IMR-90 (cell line): ENCODE results near the gene GAPVD1.

Experiments used
- CEBPB ChIP-seq: IDR thresholded peaks from 2 replicates; pipeline ENCODE4 v1.6.1; 2012; ENCODE audit warnings: low read depth, low read length, improper control_type of control experiment
- CTCF ChIP-seq: conservative IDR thresholded peaks from 2 replicates; pipeline ENCODE4 v1.5.1; 2012; ENCODE audit warnings: mild to moderate bottlenecking, low read depth, low read length, improper control_type of control experiment
- ELK1 ChIP-seq: fragments of 150-350 bp; IDR thresholded peaks from 2 replicates; pipeline ENCODE4 v1.6.1; 2016; ENCODE audit warnings: low read depth, mild to moderate bottlenecking, low read length, moderate library complexity, borderline replicate concordance
- MAFK ChIP-seq: IDR thresholded peaks from 2 replicates; pipeline ENCODE4 v1.6.1; 2012; ENCODE audit warnings: low read depth, low read length, improper control_type of control experiment
- MXI1 ChIP-seq: IDR thresholded peaks from 2 replicates; pipeline ENCODE4 v1.6.1; 2012; ENCODE audit warnings: low read depth, mild to moderate bottlenecking, low read length, moderate library complexity, borderline replicate concordance
- NFE2L2 ChIP-seq: fragments of 150-350 bp; IDR thresholded peaks from 2 replicates; pipeline ENCODE4 v1.6.1; 2016; ENCODE audit warnings: low read depth, mild to moderate bottlenecking, low read length
- POLR2A ChIP-seq: IDR thresholded peaks from 2 replicates; pipeline ENCODE4 v1.6.1; 2012; ENCODE audit warnings: mild to moderate bottlenecking, low read depth, low read length
- RAD21 ChIP-seq: IDR thresholded peaks from 2 replicates; pipeline ENCODE4 v1.6.1; 2012; ENCODE audit warnings: low read length, improper control_type of control experiment
- RCOR1 ChIP-seq: IDR thresholded peaks from 2 replicates; pipeline ENCODE4 v1.6.1; 2012; ENCODE audit warnings: mild to moderate bottlenecking, low read length, improper control_type of control experiment; ENCODE audit not compliant: insufficient replicate concordance
- RFX5 ChIP-seq: IDR thresholded peaks from 2 replicates; pipeline ENCODE4 v1.8.0; 2012; ENCODE audit warnings: low read depth, mild to moderate bottlenecking, low read length, moderate library complexity
- SMC3 ChIP-seq: fragments of 150-350 bp; IDR thresholded peaks from 2 replicates; pipeline ENCODE4 v1.6.1; 2016; ENCODE audit warnings: low read depth, mild to moderate bottlenecking, antibody characterized with exemption, low read length, moderate library complexity
- USF2 ChIP-seq: fragments of 150-350 bp; IDR thresholded peaks from 2 replicates; pipeline ENCODE4 v1.6.1; 2017; ENCODE audit warnings: mild to moderate bottlenecking, antibody characterized with exemption, low read length, low read depth

GRCh38 chr9:125304273-125304672 is 42.6 kb downstream of the GAPVD1 start:
- TF ChIP-seq POLR2A (no peak), MAFK (no peak), CTCF (no peak), USF2 (no peak), RAD21 (no peak), CEBPB (no peak), MXI1 (no peak), RCOR1 (no peak), RFX5 (no peak), ELK1 (no peak), SMC3 (no peak), NFE2L2 (no peak)
